PC-9 (cell line): ENCODE data around the gene CEACAM8. TPM values are rescaled to one million over a fixed set of nuclear protein-coding genes. Genes with fewer than 3 reads are reported as not detected.
"Not testable (repeated sequence)": the region's sequence is repeated elsewhere in the genome, so short reads cannot be mapped to it uniquely, and the experiment has no call there.

Experiments used
- Bru-seq: library from RNA; stranded (reverse); fragments of 400-500 nt; gene quantifications from one replicate; lab custom pipeline; 2021; lab: Mats Ljungman, UMichigan
- BruChase-seq, 2 experiments: library from RNA; stranded (reverse); fragments of 400-500 nt; gene quantifications; one replicate each; lab custom pipeline; 2021; lab: Mats Ljungman, UMichigan
- BruUV-seq: library from RNA; stranded (reverse); fragments of 400-500 nt; replicated peaks from 2 replicates; lab custom pipeline; 2021; lab: Mats Ljungman, UMichigan
- CTCF ChIA-PET: fragments of 300-600 bp; sonication (Branson Sonifier 250); formaldehyde crosslinking; loops from one replicate; lab custom pipeline; 2022; ENCODE audit warnings: antibody characterized with exemption; lab: Charles Lee
- POLR2A ChIA-PET: fragments of 300-600 bp; sonication (Branson Sonifier 250); formaldehyde crosslinking; loops from one replicate; lab custom pipeline; 2022; ENCODE audit warnings: antibody characterized with exemption; ENCODE audit not compliant: unreplicated experiment; lab: Charles Lee
- DNase-seq, 2 experiments: peaks; one replicate each; pipeline versions ENCODE4 v3.0.0 to v3.0.0-alpha.2; 2015 to 2022; ENCODE audit warnings: mixed read lengths in 1 of 2
- H2AFZ ChIP-seq: fragments of 200-600 bp; sonication (generic); 2 replicates; pipeline ENCODE4 v1.8.1; 2017; ENCODE audit warnings: antibody characterized with exemption
- H3F3A ChIP-seq: fragments of 200-600 bp; sonication (generic); 2 replicates; pipeline ENCODE4 v1.8.1; 2017; ENCODE audit warnings: antibody characterized with exemption, mild to moderate bottlenecking, low read depth; ENCODE audit not compliant: insufficient read depth
- H3K27ac ChIP-seq: fragments of 200-600 bp; sonication (generic); 2 replicates; pipeline ENCODE4 v1.6.1; 2016; ENCODE audit warnings: mixed run types
- H3K27me3 ChIP-seq: fragments of 200-600 bp; sonication (generic); 2 replicates; pipeline ENCODE4 v1.6.1; 2016; ENCODE audit warnings: low read depth, mixed run types; ENCODE audit not compliant: insufficient read depth
- H3K36me3 ChIP-seq: fragments of 200-600 bp; sonication (generic); 2 replicates; pipeline ENCODE4 v1.6.1; 2016; ENCODE audit warnings: low read depth, mixed run types
- H3K4me1 ChIP-seq: fragments of 200-600 bp; sonication (generic); replicated peaks from 2 replicates; pipeline ENCODE4 v1.6.1; 2016; ENCODE audit warnings: mixed run types; ENCODE audit not compliant: insufficient read depth
- H3K4me2 ChIP-seq: fragments of 200-600 bp; sonication (generic); 2 replicates; pipeline ENCODE4 v1.6.1; 2017; ENCODE audit warnings: mixed run types
- H3K4me3 ChIP-seq: fragments of 200-600 bp; sonication (generic); 2 replicates; pipeline ENCODE4 v1.6.1; 2016; ENCODE audit warnings: mixed run types
- H3K79me2 ChIP-seq: fragments of 200-600 bp; sonication (generic); 2 replicates; pipeline ENCODE4 v1.6.1; 2017; ENCODE audit warnings: low read depth, mixed run types
- H3K9me2 ChIP-seq: fragments of 200-600 bp; sonication (generic); 2 replicates; pipeline ENCODE4 v1.8.1; 2017; ENCODE audit warnings: mild to moderate bottlenecking; ENCODE audit not compliant: insufficient read depth
- H3K9me3 ChIP-seq: fragments of 200-600 bp; sonication (generic); 2 replicates; pipeline ENCODE4 v1.8.1; 2016; ENCODE audit warnings: low read depth; ENCODE audit not compliant: insufficient read depth
- H4K20me1 ChIP-seq: fragments of 200-600 bp; sonication (generic); 2 replicates; pipeline ENCODE4 v1.8.1; 2017; ENCODE audit not compliant: insufficient read depth
- EZH2 ChIP-seq: fragments of 200-600 bp; sonication (generic); IDR thresholded peaks from 2 replicates; pipeline ENCODE4 v1.8.0; 2017; ENCODE audit warnings: antibody characterized with exemption, low read depth
- intact Hi-C: fragments of 100-400 bp; cut with micrococcal nuclease; formaldehyde crosslinking; loops from one replicate; pipeline ENCODE4 v1.10.0; 2022; ENCODE audit not compliant: unreplicated experiment
- long read RNA-seq: library from polyadenylated mRNA; stranded (forward); transcript quantifications from one replicate; pipeline ENCODE4 v2.0.0, GENCODE V29; 2022
- total RNA-seq: library from RNA; stranded (reverse); gene quantifications from 2 replicates; pipeline ENCODE4 v1.2.3, GENCODE V29; 2021
- TF ChIP-seq, protein P1 (sequence below): fragments of 200-600 bp; sonication (generic); conservative IDR thresholded peaks from 2 replicates; pipeline ENCODE4 v1.6.1; 2017; ENCODE audit warnings: mixed run types, antibody characterized with exemption, mild to moderate bottlenecking, moderate library complexity

Gene CEACAM8
- total RNA-seq = not detected in 2 replicates
- not detected for Bru-seq, nascent RNA
- not detected for BruChase-seq, experiment 1, labeled RNA remaining after a 2-hour chase
- BruChase-seq, experiment 2, labeled RNA remaining after a 6-hour chase = not detected
- long read RNA-seq = 0 reads

DNA sequence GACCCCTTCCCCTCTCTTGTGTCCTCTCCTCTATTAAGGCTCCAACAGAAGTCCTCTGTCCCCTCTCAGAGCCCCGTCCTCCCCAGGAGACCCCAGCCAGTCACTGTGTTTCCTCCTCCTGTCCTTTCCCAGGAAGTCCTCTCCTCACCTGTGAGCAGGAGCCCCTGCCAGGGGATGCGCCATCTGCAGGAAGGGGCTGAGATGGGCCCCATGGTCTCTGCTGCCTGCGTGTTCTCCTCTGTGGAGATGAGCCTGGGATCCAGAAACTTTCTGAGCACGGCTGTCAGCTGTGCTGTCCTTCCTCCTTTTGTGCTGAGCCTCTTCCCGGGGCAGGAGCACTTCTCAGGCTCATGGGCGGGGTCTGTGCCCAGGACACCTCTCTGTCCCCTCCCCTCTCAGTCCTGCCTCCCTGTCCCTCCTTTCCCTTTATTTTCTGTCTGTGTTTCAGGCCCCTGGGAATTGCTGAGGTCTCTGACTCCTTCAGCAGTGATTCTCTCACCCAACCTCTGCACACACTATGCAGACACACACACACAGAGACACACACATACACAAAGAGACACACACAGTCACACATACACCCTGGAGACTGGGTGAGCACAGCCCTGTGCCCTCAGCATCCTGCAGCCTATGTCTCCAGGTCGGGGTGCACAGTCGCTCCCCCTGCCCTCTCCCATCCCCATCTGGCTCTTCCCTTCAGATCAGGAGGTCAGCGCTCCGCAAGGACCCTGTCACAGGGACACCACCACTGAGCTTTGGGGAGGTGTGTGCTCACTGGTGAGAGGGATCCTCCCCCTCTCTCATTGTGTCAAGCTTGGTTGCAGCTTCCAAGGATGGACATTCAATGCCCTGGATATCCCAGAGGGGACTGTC is at the start of gene CEACAM8:
Gene CEACAM8, minus strand, starts transcription at position 308 of the 873 bp plus-strand sequence. Its CDS starts 96 bp downstream, at position 212.
- no peaks in the 10 kb centered on the region for H3K79me2 ChIP-seq
- ChIA-PET CTCF (no interaction called here), POLR2A (no interaction called here)
- BruUV-seq = no TSS peak
- no peaks in the 10 kb centered on the region for H3F3A ChIP-seq
- no peak within 1 kb of the TSS for H2AFZ ChIP-seq
- no peaks in the 10 kb centered on the region for H3K9me2 ChIP-seq
- peaks cover 35% of the 10 kb centered on the region for H3K27me3 ChIP-seq
- no peaks in the 10 kb centered on the region for H4K20me1 ChIP-seq
- intact Hi-C loops = no loop called here
- no peaks in the 10 kb centered on the region for H3K9me3 ChIP-seq
- H3K4me1 ChIP-seq = no peaks in the 10 kb centered on the region
- no peak for TF ChIP-seq EZH2
- TF ChIP-seq, protein P1, sequence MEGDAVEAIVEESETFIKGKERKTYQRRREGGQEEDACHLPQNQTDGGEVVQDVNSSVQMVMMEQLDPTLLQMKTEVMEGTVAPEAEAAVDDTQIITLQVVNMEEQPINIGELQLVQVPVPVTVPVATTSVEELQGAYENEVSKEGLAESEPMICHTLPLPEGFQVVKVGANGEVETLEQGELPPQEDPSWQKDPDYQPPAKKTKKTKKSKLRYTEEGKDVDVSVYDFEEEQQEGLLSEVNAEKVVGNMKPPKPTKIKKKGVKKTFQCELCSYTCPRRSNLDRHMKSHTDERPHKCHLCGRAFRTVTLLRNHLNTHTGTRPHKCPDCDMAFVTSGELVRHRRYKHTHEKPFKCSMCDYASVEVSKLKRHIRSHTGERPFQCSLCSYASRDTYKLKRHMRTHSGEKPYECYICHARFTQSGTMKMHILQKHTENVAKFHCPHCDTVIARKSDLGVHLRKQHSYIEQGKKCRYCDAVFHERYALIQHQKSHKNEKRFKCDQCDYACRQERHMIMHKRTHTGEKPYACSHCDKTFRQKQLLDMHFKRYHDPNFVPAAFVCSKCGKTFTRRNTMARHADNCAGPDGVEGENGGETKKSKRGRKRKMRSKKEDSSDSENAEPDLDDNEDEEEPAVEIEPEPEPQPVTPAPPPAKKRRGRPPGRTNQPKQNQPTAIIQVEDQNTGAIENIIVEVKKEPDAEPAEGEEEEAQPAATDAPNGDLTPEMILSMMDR = 0 out of 2 replicates have a peak, but pooled peaks have one; percentile 16
- no peak within 1 kb of the TSS for H3K4me3 ChIP-seq
- H3K27ac ChIP-seq = no peak within 1 kb of the TSS
- DNase-seq = no peak
- H3K4me2 ChIP-seq = no peak within 1 kb of the TSS
- H3K36me3 ChIP-seq = no peaks in the 10 kb centered on the region

DNA sequence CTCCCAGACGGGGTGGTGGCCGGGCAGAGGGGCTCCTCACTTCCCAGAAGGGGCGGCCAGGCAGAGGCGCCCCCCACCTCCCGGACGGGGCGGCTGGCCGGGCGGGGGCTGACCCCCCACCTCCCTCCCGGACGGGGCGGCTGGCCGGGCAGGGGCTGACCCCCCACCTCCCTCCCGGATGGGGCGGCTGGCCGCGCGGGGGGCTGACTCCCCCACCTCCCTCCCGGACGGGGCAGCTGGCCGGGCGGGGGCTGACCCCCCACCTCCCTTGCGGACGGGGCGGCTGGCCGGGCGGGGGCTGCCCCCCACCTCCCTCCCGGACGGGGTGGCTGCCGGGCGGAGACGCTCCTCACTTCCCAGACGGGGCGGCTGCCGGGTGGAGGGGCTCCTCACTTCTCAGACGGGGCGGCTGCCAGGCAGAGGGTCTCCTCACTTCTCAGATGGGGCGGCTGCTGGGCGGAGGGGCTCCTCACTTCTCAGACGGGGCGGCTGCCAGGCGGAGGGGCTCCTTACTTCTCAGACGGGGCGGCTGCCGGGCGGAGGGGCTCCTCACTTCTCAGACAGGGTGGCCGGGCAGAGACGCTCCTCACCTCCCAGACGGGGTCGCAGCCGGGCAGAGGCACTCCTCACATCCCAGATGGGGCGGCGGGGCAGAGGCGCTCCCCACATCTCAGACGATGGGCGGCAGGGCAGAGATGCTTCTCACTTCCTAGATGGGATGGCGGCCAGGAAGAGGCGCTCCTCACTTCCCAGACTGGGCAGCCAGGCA is 44.8 kb upstream of the CEACAM8 start:
- peaks cover 21% of the 10 kb centered on the region for H3K27me3 ChIP-seq
- POLR2A ChIA-PET, H3K4me3 ChIP-seq: not testable (repeated sequence)

DNA sequence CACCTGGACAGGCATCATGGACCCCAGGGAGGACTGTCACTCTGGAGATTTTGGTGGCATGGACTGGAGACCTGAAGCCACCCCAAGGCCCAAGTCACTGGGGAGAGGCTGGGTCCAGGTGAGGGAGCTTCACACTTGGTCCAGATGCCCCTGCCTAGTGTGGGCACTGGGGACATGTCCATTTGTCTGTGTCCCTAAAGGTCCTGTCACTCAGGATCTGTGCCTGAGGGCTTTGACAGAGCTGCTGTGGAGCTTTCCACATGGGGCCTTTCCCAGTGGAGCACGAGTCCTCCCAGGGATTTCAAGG is 40.5 kb upstream of the CEACAM8 start:
- Histone ChIP-seq H3K36me3 (no peaks in the 10 kb centered on the region), H3K27ac (no peak overlapping the region), H3K4me1 (no peaks in the 10 kb centered on the region), H2AFZ (no peak overlapping the region), H4K20me1 (no peaks in the 10 kb centered on the region; the same call in 1 of the 2 replicates), H3K9me3 (no peaks in the 10 kb centered on the region), H3K27me3 (peaks cover 35% of the 10 kb centered on the region), H3K9me2 (no peaks in the 10 kb centered on the region), H3K79me2 (no peaks in the 10 kb centered on the region), H3K4me2 (no peak overlapping the region), H3K4me3 (no peak overlapping the region), H3F3A (no peaks in the 10 kb centered on the region)
- no TSS peak for BruUV-seq
- TF ChIP-seq, protein P1 = peak; percentile 34; the same call in 1 of the 2 replicates
- no peak for TF ChIP-seq EZH2
- ChIA-PET POLR2A (no interaction called here), CTCF (interaction anchor here (0.8 kb wide), 1 partner anchor 250 kb away, joined by 3 read pairs; no protein-coding TSS in a partner anchor)
- DNase-seq = no peak
- intact Hi-C loops = no loop called here

More for the DNA sequence above, 44.8 kb upstream of the CEACAM8 start:
- H3K9me3 ChIP-seq, H3K27ac ChIP-seq, intact Hi-C loops, H3K4me2 ChIP-seq, H3K36me3 ChIP-seq, H4K20me1 ChIP-seq, BruUV-seq, H2AFZ ChIP-seq, CTCF ChIA-PET, H3F3A ChIP-seq, H3K79me2 ChIP-seq, H3K4me1 ChIP-seq, DNase-seq, H3K9me2 ChIP-seq: not testable (repeated sequence)
